Spleen (tissue), 7 donors: ENCODE results near the gene CACNB1.

Experiments
- CTCF ChIP-seq, 11 experiments: fragments of 200-600 bp in 7 of 11; fragments of 450-650 bp in 4 of 11; sonication (generic) in 4 of 11; IDR thresholded peaks in 8 of 11; conservative IDR thresholded peaks in 3 of 11; 1 replicate in 7 of 11; 2 replicates in 4 of 11; pipeline versions ENCODE4 v1.4.0 to v1.8.0; 2016 to 2021; ENCODE audit warnings: antibody characterized with exemption in 11 of 11, inconsistent platforms in 4 of 11, mild to moderate bottlenecking in 1 of 11
- POLR2A ChIP-seq, 3 donors: fragments of 450-650 bp; IDR thresholded peaks; one replicate each; pipeline ENCODE4 v1.5.1; 2017; ENCODE audit warnings: antibody characterized with exemption in 3 of 3, mild to moderate bottlenecking in 1 of 3
- POLR2AphosphoS5 ChIP-seq, 3 donors: sonication (generic); formaldehyde crosslinking; IDR thresholded peaks; one replicate each; pipeline ENCODE4 v1.5.1; 2017; ENCODE audit warnings: antibody characterized with exemption in 3 of 3
- donor health status: DM: no; HTN: no; CAD: no; lungs with moderate emphysema.
- donor health status: DM: no; HTN: no; CAD: no.
- donor health status: DM: no; HTN: no; CAD: no.

GRCh38 chr17:39210093-39210434, 12.6 kb upstream of the CACNB1 start:
- TF ChIP-seq POLR2A (IDR thresholded peaks at IDR 0.05), result no peak
- TF ChIP-seq CTCF (IDR thresholded peaks at IDR 0.05 in 8 of 11, conservative IDR thresholded peaks at IDR 0.05 in 3 of 11), result no peak
- no peak for TF ChIP-seq POLR2AphosphoS5 (IDR thresholded peaks at IDR 0.05)
